GM12875 (cell line): ENCODE measurements around the gene CPVL.

Experiments
- H3K4me3 ChIP-seq: one replicate; pipeline ENCODE4 v1.5.1; 2011; ENCODE audit warnings: low read depth, low read length, control low read depth
- TF ChIP-seq, protein P1 (sequence below): IDR thresholded peaks from 2 replicates; pipeline ENCODE4 v1.5.1; 2011; ENCODE audit warnings: low read depth, mild to moderate bottlenecking, control low read depth, inconsistent platforms, low read length, moderate library complexity, borderline replicate concordance; ENCODE audit not compliant: insufficient read depth

The CPVL gene

GRCh38 chr7:29039821-29040578 lies 106.3 kb downstream of the CPVL start:
- TF ChIP-seq, protein P1, sequence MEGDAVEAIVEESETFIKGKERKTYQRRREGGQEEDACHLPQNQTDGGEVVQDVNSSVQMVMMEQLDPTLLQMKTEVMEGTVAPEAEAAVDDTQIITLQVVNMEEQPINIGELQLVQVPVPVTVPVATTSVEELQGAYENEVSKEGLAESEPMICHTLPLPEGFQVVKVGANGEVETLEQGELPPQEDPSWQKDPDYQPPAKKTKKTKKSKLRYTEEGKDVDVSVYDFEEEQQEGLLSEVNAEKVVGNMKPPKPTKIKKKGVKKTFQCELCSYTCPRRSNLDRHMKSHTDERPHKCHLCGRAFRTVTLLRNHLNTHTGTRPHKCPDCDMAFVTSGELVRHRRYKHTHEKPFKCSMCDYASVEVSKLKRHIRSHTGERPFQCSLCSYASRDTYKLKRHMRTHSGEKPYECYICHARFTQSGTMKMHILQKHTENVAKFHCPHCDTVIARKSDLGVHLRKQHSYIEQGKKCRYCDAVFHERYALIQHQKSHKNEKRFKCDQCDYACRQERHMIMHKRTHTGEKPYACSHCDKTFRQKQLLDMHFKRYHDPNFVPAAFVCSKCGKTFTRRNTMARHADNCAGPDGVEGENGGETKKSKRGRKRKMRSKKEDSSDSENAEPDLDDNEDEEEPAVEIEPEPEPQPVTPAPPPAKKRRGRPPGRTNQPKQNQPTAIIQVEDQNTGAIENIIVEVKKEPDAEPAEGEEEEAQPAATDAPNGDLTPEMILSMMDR = no peak
- no peak overlapping the region for H3K4me3 ChIP-seq

DNA sequence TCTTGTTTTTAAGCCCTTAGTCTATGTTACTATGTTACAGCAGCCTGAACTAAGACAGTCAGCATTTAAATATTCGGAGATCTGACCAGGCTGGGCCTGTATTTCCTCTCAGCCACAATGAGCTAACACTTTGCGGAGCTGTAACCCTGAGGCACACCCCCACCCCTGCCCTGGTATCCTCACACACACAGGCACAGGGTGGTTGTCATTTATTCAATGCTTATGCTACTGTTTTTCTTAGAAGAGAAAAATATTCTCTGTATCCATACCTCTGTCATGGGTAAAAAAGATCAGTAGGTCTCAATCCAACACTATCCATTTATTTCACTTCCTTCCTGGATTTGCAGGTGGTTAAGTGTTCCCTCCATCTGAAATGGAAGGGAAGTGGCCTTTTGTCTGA lies 107.9 kb downstream of the CPVL start:
- no peak overlapping the region for H3K4me3 ChIP-seq
- TF ChIP-seq, protein P1 = no peak

GRCh38 chr7:29035044-29035740 lies 111.1 kb downstream of the CPVL start:
- TF ChIP-seq, protein P1 = no peak

DNA sequence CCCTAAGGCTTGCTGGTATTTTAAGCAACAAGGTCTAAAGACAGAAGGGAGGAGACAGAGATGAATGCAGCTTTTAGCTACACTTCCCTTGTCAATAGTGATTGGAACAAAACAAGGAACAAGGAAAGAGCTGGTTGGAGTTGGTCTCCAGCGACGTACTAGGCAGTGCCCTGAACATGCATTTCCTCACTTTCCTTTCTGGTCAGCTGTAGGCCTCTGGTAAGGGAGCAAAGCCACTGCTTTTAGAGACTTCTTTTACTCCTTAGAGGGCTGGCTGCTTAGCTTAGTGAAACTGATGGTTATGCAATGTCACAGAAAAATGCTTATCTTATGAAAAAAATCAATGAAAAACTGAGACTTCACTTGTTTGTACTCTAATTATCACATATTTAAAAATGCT lies 112.8 kb downstream of the CPVL start:
- H3K4me3 ChIP-seq = no peak overlapping the region
- TF ChIP-seq, protein P1 = no peak

More at GRCh38 chr7:29035044-29035740, 111.1 kb downstream of the CPVL start:
- no peak overlapping the region for H3K4me3 ChIP-seq

DNA sequence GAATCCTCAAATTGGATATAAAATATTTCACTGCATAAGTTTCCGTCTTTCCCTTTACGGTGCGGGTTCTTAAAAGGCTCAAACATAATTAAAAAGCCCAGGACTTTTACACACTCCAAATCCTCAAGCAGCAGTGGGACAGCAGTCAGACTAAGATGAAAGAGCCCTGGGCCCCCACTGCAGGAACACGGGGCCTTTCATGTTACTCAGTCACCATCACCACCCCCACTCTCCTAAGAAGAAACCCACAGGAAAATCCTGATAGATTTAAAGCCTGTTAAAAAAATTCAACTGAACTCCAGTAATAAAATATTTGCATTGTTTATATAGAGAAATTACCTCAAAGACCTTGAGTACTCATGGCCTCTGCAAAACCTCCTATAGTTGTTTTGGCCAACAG lies 114.2 kb downstream of the CPVL start:
- H3K4me3 ChIP-seq = no peak overlapping the region
- TF ChIP-seq, protein P1 = no peak

DNA sequence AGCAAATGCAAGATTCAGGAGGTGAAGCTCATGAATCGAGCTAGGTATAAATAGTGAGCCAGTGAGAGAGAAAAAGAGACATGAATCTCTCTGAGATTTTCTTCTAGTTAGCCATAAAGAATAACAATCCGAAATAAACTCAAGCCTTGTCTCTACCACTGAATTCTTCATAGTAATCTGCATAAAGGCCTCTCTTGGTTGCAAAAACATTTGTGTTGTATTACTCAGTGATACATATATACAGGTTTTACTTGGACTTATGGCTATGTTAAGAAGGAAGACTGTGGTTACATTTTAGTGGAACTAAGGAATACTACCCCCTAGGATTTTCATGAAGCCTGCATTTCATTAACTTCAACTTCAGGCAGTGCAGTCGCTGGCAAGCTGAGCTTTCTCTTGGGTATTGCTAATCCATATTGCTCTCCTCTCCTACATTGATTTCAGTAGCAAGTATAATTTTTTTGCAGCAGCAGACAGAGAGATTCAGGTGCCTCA lies 115.5 kb downstream of the CPVL start:
- H3K4me3 ChIP-seq = no peak overlapping the region
- TF ChIP-seq, protein P1 = no peak

- H3K4me3 ChIP-seq = no peak overlapping the region
- TF ChIP-seq, protein P1 = no peak
Measured at GRCh38 chr7:29022291-29022988, 123.9 kb downstream of the CPVL start.
